B cell (primary cell): ENCODE measurements around the gene C1QTNF12. TPM values are rescaled to one million over a fixed set of nuclear protein-coding genes. Genes with fewer than 3 reads are reported as not detected.
A peak's percentile ranks its signal among the peaks of the same experiment; 100 is the strongest.

Experiments
- ATAC-seq: fragments of 200-7000 bp; cut with Tn5 transposase; one replicate; pipeline ENCODE4 v1.10.0; 2021; ENCODE audit warnings: low read depth, mild to moderate bottlenecking, moderate number of reproducible peaks, moderate library complexity
- CTCF ChIA-PET: fragments of 350-600 bp; sonication (Branson Sonifier 250); formaldehyde crosslinking; loops from one replicate; lab custom pipeline; 2021; ENCODE audit warnings: antibody characterized with exemption, inconsistent platforms; lab: Charles Lee
- POLR2A ChIA-PET: fragments of 350-600 bp; sonication (Branson Sonifier 250); formaldehyde crosslinking; loops from one replicate; lab custom pipeline; 2021; ENCODE audit warnings: antibody characterized with exemption; lab: Charles Lee
- DNase-seq: peaks from one replicate; pipeline ENCODE4 v3.0.0; 2013
- H2AFZ ChIP-seq: 2 replicates; pipeline ENCODE4 v1.6.1; 2012; ENCODE audit warnings: mild to moderate bottlenecking, low read depth, low read length; ENCODE audit not compliant: insufficient read depth, poor library complexity, severe bottlenecking
- H3K27ac ChIP-seq, 2 donors: 1 replicate in 1 of 2; 2 replicates in 1 of 2; pipeline ENCODE4 v1.5.1; 2012 to 2013; ENCODE audit warnings: low read length in 2 of 2, mild to moderate bottlenecking in 2 of 2, moderate library complexity in 1 of 2
- H3K27me3 ChIP-seq, 4 experiments: fragments of 200-600 bp in 1 of 4; sonication (generic) in 1 of 4; replicated peaks in 1 of 4; 1 replicate in 2 of 4; 2 replicates in 2 of 4; pipeline versions ENCODE4 v1.6.1 to v1.7.0; 2013 to 2016; ENCODE audit warnings: low read length in 3 of 4, mild to moderate bottlenecking in 2 of 4, mixed read lengths in 1 of 4, moderate library complexity in 1 of 4; ENCODE audit not compliant: insufficient read depth in 4 of 4, control insufficient read depth in 3 of 4; ENCODE audit errors: control extremely low read depth in 1 of 4
- H3K36me3 ChIP-seq, 2 experiments: replicated peaks in 1 of 2; 1 replicate in 1 of 2; 2 replicates in 1 of 2; pipeline versions ENCODE4 v1.6.1 to v1.7.1; 2013; ENCODE audit warnings: low read length in 1 of 2; ENCODE audit not compliant: insufficient read depth in 2 of 2, control insufficient read depth in 1 of 2; ENCODE audit errors: control extremely low read depth in 1 of 2, extremely low read depth in 1 of 2
- H3K4me1 ChIP-seq, 2 donors: fragments of 200-600 bp in 1 of 2; sonication (generic) in 1 of 2; 1 replicate in 1 of 2; 2 replicates in 1 of 2; pipeline versions ENCODE4 v1.5.1 to v1.6.1; 2013 to 2017; ENCODE audit warnings: low read length in 2 of 2; ENCODE audit not compliant: control insufficient read depth in 2 of 2, insufficient read depth in 2 of 2
- H3K4me2 ChIP-seq: replicated peaks from 2 replicates; pipeline ENCODE3; 2012; ENCODE audit warnings: mild to moderate bottlenecking, low read depth, low read length; ENCODE audit not compliant: poor library complexity, severe bottlenecking
- H3K4me3 ChIP-seq, 5 experiments: fragments of 200-600 bp in 1 of 5; sonication (generic) in 1 of 5; 1 replicate in 3 of 5; 2 replicates in 2 of 5; pipeline versions ENCODE4 v1.5.1 to v1.7.0; 2011 to 2016; ENCODE audit warnings: low read length in 4 of 5, mild to moderate bottlenecking in 4 of 5, low read depth in 2 of 5, control low read depth in 1 of 5, moderate library complexity in 1 of 5; ENCODE audit not compliant: insufficient read depth in 1 of 5; ENCODE audit errors: control extremely low read depth in 1 of 5, extremely low read depth in 1 of 5
- H3K79me2 ChIP-seq: fragments of 200-600 bp; sonication (generic); one replicate; pipeline ENCODE4 v1.6.0; 2016; ENCODE audit warnings: low read length; ENCODE audit not compliant: control insufficient read depth, insufficient read depth
- H3K9ac ChIP-seq: fragments of 200-600 bp; sonication (generic); 2 replicates; pipeline ENCODE4 v1.6.1; 2017; ENCODE audit warnings: mild to moderate bottlenecking, low read length, moderate library complexity
- H3K9me3 ChIP-seq, 3 donors: one replicate each; pipeline versions ENCODE4 v1.6.1 to v1.7.1; 2013; ENCODE audit warnings: low read length in 2 of 3; ENCODE audit not compliant: control insufficient read depth in 2 of 3, insufficient read depth in 1 of 3; ENCODE audit errors: control extremely low read depth in 1 of 3
- H4K20me1 ChIP-seq: 2 replicates; pipeline ENCODE4 v1.6.0; 2012; ENCODE audit warnings: mild to moderate bottlenecking, low read length; ENCODE audit not compliant: insufficient read depth, control insufficient read depth, poor library complexity, severe bottlenecking
- H3K27ac Mint-ChIP-seq: one replicate; pipeline ENCODE4 v1.8.0; 2021; ENCODE audit warnings: mixed read lengths
- H3K27me3 Mint-ChIP-seq: one replicate; pipeline ENCODE4 v1.8.0; 2021; ENCODE audit warnings: mixed read lengths
- H3K4me1 Mint-ChIP-seq: one replicate; pipeline ENCODE4 v1.8.0; 2021; ENCODE audit warnings: mixed read lengths
- H3K4me3 Mint-ChIP-seq: one replicate; pipeline ENCODE4 v1.8.0; 2021; ENCODE audit warnings: mixed read lengths
- H3K9me3 Mint-ChIP-seq: one replicate; pipeline ENCODE4 v1.8.0; 2022; ENCODE audit warnings: mixed read lengths; ENCODE audit not compliant: insufficient read depth
- WGBS: methylation state at CpG from one replicate; pipeline ENCODE4 v1.1.5; 2013; ENCODE audit warnings: missing lambda C conversion rate; ENCODE audit not compliant: insufficient coverage; 5-methylcytosine and 5-hydroxymethylcytosine counted together
- intact Hi-C: fragments of 100-400 bp; cut with micrococcal nuclease; formaldehyde crosslinking; loops from one replicate; pipeline ENCODE4 v1.10.0; 2022
- polyA plus RNA-seq: library from polyadenylated mRNA; depleted of rRNA; stranded (reverse); fragments of >200 nt; gene quantifications from 2 replicates; pipeline ENCODE4 v1.2.3, GENCODE V29; 2012
- total RNA-seq, 2 donors: library from RNA; stranded (reverse); fragments of 120-200 nt in 1 of 2; gene quantifications; 1 replicate in 1 of 2; 2 replicates in 1 of 2; pipeline versions ENCODE4 v1.2.3 to v1.2.4, GENCODE V29; 2013 to 2022
- TF ChIP-seq, protein P1 (sequence below): fragments of 200-600 bp; IDR thresholded peaks from one replicate; pipeline ENCODE4 v1.8.0; 2022; ENCODE audit warnings: antibody characterized with exemption, mild to moderate bottlenecking

The C1QTNF12 gene
- total and polyA plus RNA-seq, 2 donors (not counting 1 experiment from before 2014, with no cell fraction given): 1.2 to 3.2 TPM

DNA sequence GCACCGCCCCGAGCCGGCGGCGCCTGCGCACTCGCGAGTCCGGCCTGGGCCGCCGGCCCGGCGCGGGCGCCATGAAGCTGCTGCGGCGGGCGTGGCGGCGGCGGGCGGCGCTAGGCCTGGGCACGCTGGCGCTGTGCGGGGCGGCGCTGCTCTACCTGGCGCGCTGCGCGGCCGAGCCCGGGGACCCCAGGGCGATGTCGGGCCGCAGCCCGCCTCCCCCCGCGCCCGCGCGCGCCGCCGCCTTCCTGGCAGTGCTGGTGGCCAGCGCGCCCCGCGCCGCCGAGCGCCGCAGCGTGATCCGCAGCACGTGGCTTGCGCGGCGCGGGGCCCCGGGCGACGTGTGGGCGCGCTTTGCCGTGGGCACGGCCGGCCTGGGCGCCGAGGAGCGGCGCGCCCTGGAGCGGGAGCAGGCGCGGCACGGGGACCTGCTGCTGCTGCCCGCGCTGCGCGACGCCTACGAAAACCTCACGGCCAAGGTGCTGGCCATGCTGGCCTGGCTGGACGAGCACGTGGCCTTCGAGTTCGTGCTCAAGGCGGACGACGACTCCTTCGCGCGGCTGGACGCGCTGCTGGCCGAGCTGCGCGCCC is 14.2 kb downstream of the C1QTNF12 start, which contains the start of gene B3GALT6:
Gene B3GALT6, plus strand, starts transcription at position 30 of the 588 bp plus-strand sequence. Its CDS starts 42 bp downstream, at position 72.
- Histone ChIP-seq H3K27me3 (no peaks in the 10 kb centered on the region), H3K9ac (peak within 1 kb of the TSS; percentile 96), H3K9me3 (no peaks in the 10 kb centered on the region), H3K36me3 (peaks cover 0 to 24% of the 10 kb centered on the region in 2 experiments), H3K4me1 (peaks cover 26 to 32% of the 10 kb centered on the region in 2 donors), H3K4me3 (peak within 1 kb of the TSS; percentile 86 to 98 (median 90)), H3K27ac (peak within 1 kb of the TSS; percentile 29 to 91), H2AFZ (peak within 1 kb of the TSS; percentile 86), H3K4me2 (peak within 1 kb of the TSS; percentile 92), H3K79me2 (peaks cover 67% of the 10 kb centered on the region), H4K20me1 (peaks cover 69% of the 10 kb centered on the region)
- TF ChIP-seq, protein P1, sequence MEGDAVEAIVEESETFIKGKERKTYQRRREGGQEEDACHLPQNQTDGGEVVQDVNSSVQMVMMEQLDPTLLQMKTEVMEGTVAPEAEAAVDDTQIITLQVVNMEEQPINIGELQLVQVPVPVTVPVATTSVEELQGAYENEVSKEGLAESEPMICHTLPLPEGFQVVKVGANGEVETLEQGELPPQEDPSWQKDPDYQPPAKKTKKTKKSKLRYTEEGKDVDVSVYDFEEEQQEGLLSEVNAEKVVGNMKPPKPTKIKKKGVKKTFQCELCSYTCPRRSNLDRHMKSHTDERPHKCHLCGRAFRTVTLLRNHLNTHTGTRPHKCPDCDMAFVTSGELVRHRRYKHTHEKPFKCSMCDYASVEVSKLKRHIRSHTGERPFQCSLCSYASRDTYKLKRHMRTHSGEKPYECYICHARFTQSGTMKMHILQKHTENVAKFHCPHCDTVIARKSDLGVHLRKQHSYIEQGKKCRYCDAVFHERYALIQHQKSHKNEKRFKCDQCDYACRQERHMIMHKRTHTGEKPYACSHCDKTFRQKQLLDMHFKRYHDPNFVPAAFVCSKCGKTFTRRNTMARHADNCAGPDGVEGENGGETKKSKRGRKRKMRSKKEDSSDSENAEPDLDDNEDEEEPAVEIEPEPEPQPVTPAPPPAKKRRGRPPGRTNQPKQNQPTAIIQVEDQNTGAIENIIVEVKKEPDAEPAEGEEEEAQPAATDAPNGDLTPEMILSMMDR: no peak
- DNase-seq: no peak
- no peaks in the 10 kb centered on the region for H3K9me3 Mint-ChIP-seq
- H3K4me1 Mint-ChIP-seq: peaks cover 35% of the 10 kb centered on the region
- peak within 1 kb of the TSS; percentile 84 for H3K27ac Mint-ChIP-seq
- 10% methylated on average over 100 of the region's 100 CpGs for WGBS
- ChIA-PET CTCF (interaction anchor here (2.3 kb wide), 2 partner anchors 18 to 113 kb away, joined by 5 read pairs; no protein-coding TSS in a partner anchor), POLR2A (interaction anchor here (1.0 kb wide), 1 partner anchor 116 kb away, joined by 3 read pairs; the partner anchor contains the start of gene C1orf159)
- no peak for ATAC-seq
- intact Hi-C loops: loop anchor here (1.0 to 10.0 kb wide), 4 partner anchors 24 to 198 kb away; partner anchors contain the start of genes ACAP3, C1orf159 and PUSL1
- no peaks in the 10 kb centered on the region for H3K27me3 Mint-ChIP-seq
- peak within 1 kb of the TSS; percentile 93 for H3K4me3 Mint-ChIP-seq
